ENCODE measurements around the gene FGF14.

The FGF14 gene

DNA sequence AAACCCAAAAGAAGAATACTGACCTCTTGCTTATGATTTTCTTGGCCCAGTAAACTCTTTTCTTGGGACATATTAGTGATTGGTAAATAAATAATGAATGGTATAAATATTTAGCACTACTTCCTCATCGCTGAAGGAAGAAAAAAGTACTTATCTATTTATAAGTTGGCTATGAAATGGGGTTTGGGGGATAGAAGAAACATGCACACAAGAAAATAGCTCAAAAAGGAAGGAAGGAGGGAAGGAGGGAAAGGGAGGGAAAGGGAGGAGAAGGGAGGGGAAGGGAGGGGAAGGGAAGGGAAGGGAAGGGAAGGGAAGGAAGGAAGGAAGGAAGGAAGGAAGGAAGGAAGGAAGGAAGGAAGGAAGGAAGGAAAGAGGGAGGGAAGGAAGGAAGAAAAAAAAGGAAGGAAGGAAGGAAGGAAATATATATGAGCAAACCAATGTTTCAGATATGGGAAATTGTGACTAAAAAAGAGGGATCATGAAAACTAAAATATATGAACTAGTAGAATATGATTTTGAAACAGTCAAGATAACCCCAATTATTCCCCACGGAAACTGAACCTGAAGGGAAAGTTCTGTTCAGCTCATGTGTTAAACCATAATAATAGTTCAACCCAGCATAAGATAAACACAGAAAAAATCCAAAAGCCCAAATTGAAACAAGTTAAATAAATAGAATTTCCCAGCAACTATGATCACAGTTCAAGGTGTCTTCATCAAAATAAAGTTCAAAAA lies 75.3 kb downstream of the FGF14 start:
- Histone ChIP-seq H3K4ac (ENCODE audit: low read depth, low read length) (no peak overlapping the region), H3K56ac (ENCODE audit: low read length) (no peak overlapping the region), H3K4me2 (ENCODE audit: low read length) (no peak overlapping the region), H3K4me1 (ENCODE audit: control insufficient read depth, low read depth, low read length) (no peaks in the 10 kb centered on the region), H3K4me3 (ENCODE audit: low read length) (no peak overlapping the region), H3K27ac (ENCODE audit: low read depth, low read length) (no peak overlapping the region), H2AK5ac (ENCODE audit: low read length) (no peak overlapping the region), H3K79me1 (ENCODE audit: low read length) (no peaks in the 10 kb centered on the region), H4K5ac (ENCODE audit: low read length) (no peak overlapping the region), H3K79me2 (ENCODE audit: control insufficient read depth, insufficient read depth, low read length) (no peaks in the 10 kb centered on the region), H3K9ac (ENCODE audit: low read length) (no peak overlapping the region), H2BK15ac (replicated peaks; ENCODE audit: low read depth) (no peak overlapping the region), H2BK120ac (ENCODE audit: low read depth, low read length) (no peak overlapping the region), H3K23ac (ENCODE audit: low read length) (no peak overlapping the region), H3K27me3 (ENCODE audit: insufficient read depth, low read length, poor library complexity) (no peaks in the 10 kb centered on the region), H2BK5ac (ENCODE audit: low read length) (no peak overlapping the region), H3K18ac (ENCODE audit: low read length) (no peak overlapping the region), H4K8ac (ENCODE audit: low read depth, low read length) (no peak overlapping the region), H3K36me3 (ENCODE audit: control insufficient read depth, insufficient read depth, low read length) (no peaks in the 10 kb centered on the region)
- WGBS (ENCODE audit: extremely low coverage, insufficient coverage, low lambda C conversion rate): no CpG with 5 or more reads among the region's 2 CpGs
- DNase-seq: no peak

DNA sequence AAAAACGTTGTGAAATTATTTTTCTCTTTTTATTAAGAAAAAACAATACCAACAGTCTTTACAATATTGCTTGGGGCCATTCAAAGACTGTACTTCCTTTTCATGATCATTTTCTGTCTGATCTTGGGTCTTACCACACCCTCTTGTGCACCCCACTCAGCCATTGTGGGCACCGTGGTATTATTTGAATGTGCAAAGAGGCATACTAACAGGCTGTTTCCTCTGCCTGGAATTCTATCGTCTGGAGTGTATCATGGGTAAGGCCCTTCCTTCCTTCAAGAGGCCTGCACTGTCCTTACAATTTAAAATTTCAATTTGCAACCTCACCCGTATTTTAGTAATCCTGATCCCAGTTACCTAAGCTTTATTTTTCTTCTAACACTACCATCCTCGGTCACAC lies 76.5 kb downstream of the FGF14 start:
- no peak overlapping the region for H2BK120ac ChIP-seq (ENCODE audit: low read depth, low read length)
- no peak overlapping the region for H3K4ac ChIP-seq (ENCODE audit: low read depth, low read length)
- DNase-seq: no peak
- no peak overlapping the region for H2BK15ac ChIP-seq (replicated peaks; ENCODE audit: low read depth)
- H3K79me1 ChIP-seq (ENCODE audit: low read length): no peaks in the 10 kb centered on the region
- H4K5ac ChIP-seq (ENCODE audit: low read length): no peak overlapping the region
- H3K36me3 ChIP-seq (ENCODE audit: control insufficient read depth, insufficient read depth, low read length): no peaks in the 10 kb centered on the region
- no peak overlapping the region for H2BK5ac ChIP-seq (ENCODE audit: low read length)
- no peaks in the 10 kb centered on the region for H3K4me1 ChIP-seq (ENCODE audit: control insufficient read depth, low read depth, low read length)
- H3K23ac ChIP-seq (ENCODE audit: low read length): no peak overlapping the region
- no peaks in the 10 kb centered on the region for H3K79me2 ChIP-seq (ENCODE audit: control insufficient read depth, insufficient read depth, low read length)
- no peak overlapping the region for H3K4me2 ChIP-seq (ENCODE audit: low read length)
- no peaks in the 10 kb centered on the region for H3K27me3 ChIP-seq (ENCODE audit: insufficient read depth, low read length, poor library complexity)
- H3K27ac ChIP-seq (ENCODE audit: low read depth, low read length): no peak overlapping the region
- WGBS (ENCODE audit: extremely low coverage, insufficient coverage, low lambda C conversion rate): no CpG with 5 or more reads among the region's 5 CpGs
- no peak overlapping the region for H4K8ac ChIP-seq (ENCODE audit: low read depth, low read length)
- no peak overlapping the region for H3K18ac ChIP-seq (ENCODE audit: low read length)
- H3K56ac ChIP-seq (ENCODE audit: low read length): no peak overlapping the region
- H3K9ac ChIP-seq (ENCODE audit: low read length): no peak overlapping the region
- no peak overlapping the region for H3K4me3 ChIP-seq (ENCODE audit: low read length)
- H2AK5ac ChIP-seq (ENCODE audit: low read length): no peak overlapping the region

DNA sequence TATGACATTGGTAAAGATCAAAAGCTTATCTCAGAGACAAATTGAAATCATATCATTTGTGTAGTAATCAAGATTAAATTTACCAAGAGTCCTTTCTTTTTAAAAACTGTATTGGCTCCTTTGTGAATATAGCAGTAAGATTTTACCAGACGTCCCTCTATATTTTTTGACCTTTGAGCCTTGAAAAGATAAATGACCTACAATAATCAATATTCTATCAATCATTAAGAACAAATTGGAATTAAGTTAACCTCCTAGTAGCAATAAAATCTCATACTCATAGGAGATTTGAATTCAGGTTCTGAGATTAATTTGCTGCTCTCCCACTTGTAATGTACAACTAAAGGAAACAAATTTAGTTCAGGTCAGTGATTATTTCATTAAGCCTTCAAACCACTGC lies 78.3 kb downstream of the FGF14 start:
- no CpG with 5 or more reads among the region's 1 CpG for WGBS (ENCODE audit: extremely low coverage, insufficient coverage, low lambda C conversion rate)
- Histone ChIP-seq H3K18ac (ENCODE audit: low read length) (no peak overlapping the region), H3K36me3 (ENCODE audit: control insufficient read depth, insufficient read depth, low read length) (no peaks in the 10 kb centered on the region), H3K79me2 (ENCODE audit: control insufficient read depth, insufficient read depth, low read length) (no peaks in the 10 kb centered on the region), H3K4me2 (ENCODE audit: low read length) (no peak overlapping the region), H3K27ac (ENCODE audit: low read depth, low read length) (no peak overlapping the region), H2AK5ac (ENCODE audit: low read length) (no peak overlapping the region), H2BK5ac (ENCODE audit: low read length) (no peak overlapping the region), H4K5ac (ENCODE audit: low read length) (no peak overlapping the region), H3K27me3 (ENCODE audit: insufficient read depth, low read length, poor library complexity) (no peaks in the 10 kb centered on the region), H3K4me3 (ENCODE audit: low read length) (no peak overlapping the region), H3K9ac (ENCODE audit: low read length) (no peak overlapping the region), H4K8ac (ENCODE audit: low read depth, low read length) (no peak overlapping the region), H2BK15ac (replicated peaks; ENCODE audit: low read depth) (no peak overlapping the region), H3K79me1 (ENCODE audit: low read length) (no peaks in the 10 kb centered on the region), H3K4ac (ENCODE audit: low read depth, low read length) (no peak overlapping the region), H2BK120ac (ENCODE audit: low read depth, low read length) (no peak overlapping the region), H3K23ac (ENCODE audit: low read length) (no peak overlapping the region), H3K56ac (ENCODE audit: low read length) (no peak overlapping the region), H3K4me1 (ENCODE audit: control insufficient read depth, low read depth, low read length) (no peaks in the 10 kb centered on the region)
- DNase-seq: no peak

GRCh38 chr13:102323012-102323411 lies 78.8 kb downstream of the FGF14 start:
- H3K36me3 ChIP-seq (ENCODE audit: control insufficient read depth, insufficient read depth, low read length): no peaks in the 10 kb centered on the region
- no peak overlapping the region for H3K4me2 ChIP-seq (ENCODE audit: low read length)
- H2BK120ac ChIP-seq (ENCODE audit: low read depth, low read length): no peak overlapping the region
- H3K4me1 ChIP-seq (ENCODE audit: control insufficient read depth, low read depth, low read length): no peaks in the 10 kb centered on the region
- H2BK15ac ChIP-seq (replicated peaks; ENCODE audit: low read depth): no peak overlapping the region
- no peak overlapping the region for H3K9ac ChIP-seq (ENCODE audit: low read length)
- H3K23ac ChIP-seq (ENCODE audit: low read length): no peak overlapping the region
- no peak overlapping the region for H4K5ac ChIP-seq (ENCODE audit: low read length)
- H3K18ac ChIP-seq (ENCODE audit: low read length): no peak overlapping the region
- H3K27ac ChIP-seq (ENCODE audit: low read depth, low read length): no peak overlapping the region
- H3K79me2 ChIP-seq (ENCODE audit: control insufficient read depth, insufficient read depth, low read length): no peaks in the 10 kb centered on the region
- no peak overlapping the region for H2BK5ac ChIP-seq (ENCODE audit: low read length)
- no peak overlapping the region for H3K4me3 ChIP-seq (ENCODE audit: low read length)
- no peaks in the 10 kb centered on the region for H3K79me1 ChIP-seq (ENCODE audit: low read length)
- no peak overlapping the region for H4K8ac ChIP-seq (ENCODE audit: low read depth, low read length)
- DNase-seq: no peak
- H3K27me3 ChIP-seq (ENCODE audit: insufficient read depth, low read length, poor library complexity): no peaks in the 10 kb centered on the region
- H2AK5ac ChIP-seq (ENCODE audit: low read length): no peak overlapping the region
- no CpG with 5 or more reads among the region's 1 CpG for WGBS (ENCODE audit: extremely low coverage, insufficient coverage, low lambda C conversion rate)
- no peak overlapping the region for H3K4ac ChIP-seq (ENCODE audit: low read depth, low read length)
- no peak overlapping the region for H3K56ac ChIP-seq (ENCODE audit: low read length)

GRCh38 chr13:102322211-102322610 lies 79.6 kb downstream of the FGF14 start:
- no peaks in the 10 kb centered on the region for H3K27me3 ChIP-seq (ENCODE audit: insufficient read depth, low read length, poor library complexity)
- no peaks in the 10 kb centered on the region for H3K36me3 ChIP-seq (ENCODE audit: control insufficient read depth, insufficient read depth, low read length)
- H3K4me1 ChIP-seq (ENCODE audit: control insufficient read depth, low read depth, low read length): no peaks in the 10 kb centered on the region
- H3K4ac ChIP-seq (ENCODE audit: low read depth, low read length): no peak overlapping the region
- H3K27ac ChIP-seq (ENCODE audit: low read depth, low read length): no peak overlapping the region
- H3K9ac ChIP-seq (ENCODE audit: low read length): no peak overlapping the region
- no peak overlapping the region for H2AK5ac ChIP-seq (ENCODE audit: low read length)
- no peak overlapping the region for H3K56ac ChIP-seq (ENCODE audit: low read length)
- no peak overlapping the region for H4K5ac ChIP-seq (ENCODE audit: low read length)
- no peak overlapping the region for H3K4me3 ChIP-seq (ENCODE audit: low read length)
- no peak overlapping the region for H3K23ac ChIP-seq (ENCODE audit: low read length)
- no peak for DNase-seq
- no peaks in the 10 kb centered on the region for H3K79me1 ChIP-seq (ENCODE audit: low read length)
- no peak overlapping the region for H3K4me2 ChIP-seq (ENCODE audit: low read length)
- no peak overlapping the region for H3K18ac ChIP-seq (ENCODE audit: low read length)
- no peak overlapping the region for H2BK15ac ChIP-seq (replicated peaks; ENCODE audit: low read depth)
- no peaks in the 10 kb centered on the region for H3K79me2 ChIP-seq (ENCODE audit: control insufficient read depth, insufficient read depth, low read length)
- no peak overlapping the region for H4K8ac ChIP-seq (ENCODE audit: low read depth, low read length)
- no CpG with 5 or more reads among the region's 3 CpGs for WGBS (ENCODE audit: extremely low coverage, insufficient coverage, low lambda C conversion rate)
- H2BK120ac ChIP-seq (ENCODE audit: low read depth, low read length): no peak overlapping the region
- no peak overlapping the region for H2BK5ac ChIP-seq (ENCODE audit: low read length)

DNA sequence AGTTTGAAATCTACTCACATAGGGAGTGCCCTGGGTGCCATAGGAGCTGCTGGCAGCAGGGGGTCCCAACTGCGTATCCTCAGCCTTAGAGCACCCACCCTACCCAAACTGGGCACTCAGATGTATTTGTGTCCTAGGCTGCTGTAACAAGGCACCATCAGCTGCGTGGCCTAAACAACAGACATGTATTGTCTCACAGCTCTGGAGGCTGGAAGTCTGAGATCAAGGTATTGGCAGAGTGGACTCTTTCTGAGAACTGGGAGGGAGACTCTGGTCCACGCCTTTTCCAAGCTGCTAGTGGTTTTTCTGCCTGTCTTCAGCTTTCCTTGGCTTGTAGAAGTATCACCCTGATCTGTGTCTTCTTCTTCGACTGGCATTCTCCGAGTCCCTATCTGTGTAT lies 83.6 kb downstream of the FGF14 start:
- Histone ChIP-seq H3K56ac (ENCODE audit: low read length) (no peak overlapping the region), H2BK120ac (ENCODE audit: low read depth, low read length) (no peak overlapping the region), H2BK15ac (replicated peaks; ENCODE audit: low read depth) (no peak overlapping the region), H3K27me3 (ENCODE audit: insufficient read depth, low read length, poor library complexity) (no peaks in the 10 kb centered on the region), H3K79me1 (ENCODE audit: low read length) (no peaks in the 10 kb centered on the region), H3K23ac (ENCODE audit: low read length) (no peak overlapping the region), H3K4ac (ENCODE audit: low read depth, low read length) (no peak overlapping the region), H3K18ac (ENCODE audit: low read length) (no peak overlapping the region), H3K4me2 (ENCODE audit: low read length) (no peak overlapping the region), H3K27ac (ENCODE audit: low read depth, low read length) (no peak overlapping the region), H4K5ac (ENCODE audit: low read length) (no peak overlapping the region), H2AK5ac (ENCODE audit: low read length) (no peak overlapping the region), H2BK5ac (ENCODE audit: low read length) (no peak overlapping the region), H4K8ac (ENCODE audit: low read depth, low read length) (no peak overlapping the region), H3K79me2 (ENCODE audit: control insufficient read depth, insufficient read depth, low read length) (no peaks in the 10 kb centered on the region), H3K36me3 (ENCODE audit: control insufficient read depth, insufficient read depth, low read length) (no peaks in the 10 kb centered on the region), H3K9ac (ENCODE audit: low read length) (no peak overlapping the region), H3K4me1 (ENCODE audit: control insufficient read depth, low read depth, low read length) (no peaks in the 10 kb centered on the region), H3K4me3 (ENCODE audit: low read length) (no peak overlapping the region)
- DNase-seq: no peak
- WGBS (ENCODE audit: extremely low coverage, insufficient coverage, low lambda C conversion rate): no CpG with 5 or more reads among the region's 5 CpGs
